HG03175 (cell line): Measurements from ENCODE around the gene UQCC5.
"Not testable (repeated sequence)": the region's sequence is repeated elsewhere in the genome, so short reads cannot be mapped to it uniquely, and the experiment has no call there.

Experiments
- ATAC-seq: cut with Tn5 transposase; IDR thresholded peaks from one replicate; pipeline ENCODE4 v1.9.1; 2021; ENCODE audit warnings: mild to moderate bottlenecking, moderate library complexity; ENCODE audit not compliant: unreplicated experiment

Gene UQCC5

DNA sequence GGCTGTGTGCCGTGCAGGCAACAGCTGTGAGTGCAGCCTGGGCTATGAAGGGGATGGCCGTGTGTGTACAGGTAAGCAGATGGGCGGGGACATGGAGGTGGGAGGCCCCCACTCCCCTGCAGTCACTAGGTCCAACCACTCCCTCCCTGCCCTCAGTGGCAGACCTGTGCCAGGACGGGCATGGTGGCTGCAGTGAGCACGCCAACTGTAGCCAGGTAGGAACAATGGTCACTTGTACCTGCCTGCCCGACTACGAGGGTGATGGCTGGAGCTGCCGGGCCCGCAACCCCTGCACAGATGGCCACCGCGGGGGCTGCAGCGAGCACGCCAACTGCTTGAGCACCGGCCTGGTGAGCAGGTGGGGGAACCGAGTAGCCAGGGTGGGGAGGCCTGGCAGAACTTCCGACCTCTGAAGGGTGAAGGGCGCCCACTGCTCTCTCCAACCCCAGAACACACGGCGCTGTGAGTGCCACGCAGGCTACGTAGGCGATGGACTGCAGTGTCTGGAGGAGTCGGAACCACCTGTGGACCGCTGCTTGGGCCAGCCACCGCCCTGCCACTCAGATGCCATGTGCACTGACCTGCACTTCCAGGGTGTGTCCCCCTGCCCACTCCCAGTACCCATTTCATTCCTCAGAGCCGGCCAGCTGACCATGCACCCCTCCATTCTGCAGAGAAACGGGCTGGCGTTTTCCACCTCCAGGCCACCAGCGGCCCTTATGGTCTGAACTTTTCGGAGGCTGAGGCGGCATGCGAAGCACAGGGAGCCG, 14.3 kb upstream of the UQCC5 start:
- ATAC-seq: no peak

GRCh38 chr3:52522651-52523251, 13.7 kb upstream of the UQCC5 start:
- ATAC-seq: no peak

DNA sequence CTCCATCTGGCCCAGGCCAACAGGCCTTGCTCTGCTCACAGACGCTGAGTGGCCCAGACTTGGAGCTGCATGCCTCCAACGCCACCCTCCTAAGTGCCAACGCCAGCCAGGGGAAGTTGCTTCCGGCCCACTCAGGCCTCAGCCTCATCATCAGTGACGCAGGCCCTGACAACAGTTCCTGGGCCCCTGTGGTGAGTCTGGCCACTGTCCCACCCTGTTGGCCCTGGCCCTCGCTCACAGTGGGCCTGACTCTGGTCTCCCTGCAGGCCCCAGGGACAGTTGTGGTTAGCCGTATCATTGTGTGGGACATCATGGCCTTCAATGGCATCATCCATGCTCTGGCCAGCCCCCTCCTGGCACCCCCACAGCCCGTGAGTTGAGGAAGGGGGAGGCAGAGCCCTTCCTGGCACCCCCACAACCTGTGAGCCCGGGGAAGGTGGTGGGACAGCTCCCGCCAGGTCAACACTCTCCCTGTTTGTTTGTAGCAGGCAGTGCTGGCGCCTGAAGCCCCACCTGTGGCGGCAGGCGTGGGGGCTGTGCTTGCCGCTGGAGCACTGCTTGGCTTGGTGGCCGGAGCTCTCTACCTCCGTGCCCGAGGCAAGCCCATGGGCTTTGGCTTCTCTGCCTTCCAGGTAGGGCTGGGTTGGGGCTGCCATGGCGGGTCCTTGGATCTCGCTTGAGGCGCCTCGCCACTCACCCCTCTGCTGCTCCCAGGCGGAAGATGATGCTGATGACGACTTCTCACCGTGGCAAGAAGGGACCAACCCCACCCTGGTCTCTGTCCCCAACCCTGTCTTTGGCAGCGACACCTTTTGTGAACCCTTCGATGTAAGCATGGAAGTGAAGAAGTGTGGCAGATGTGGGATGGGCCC, 12.8 kb upstream of the UQCC5 start:
- ATAC-seq: no peak

- no peak for ATAC-seq
These were observed 12.1 kb upstream of the UQCC5 start for GRCh38 chr3:52524258-52524751.

DNA sequence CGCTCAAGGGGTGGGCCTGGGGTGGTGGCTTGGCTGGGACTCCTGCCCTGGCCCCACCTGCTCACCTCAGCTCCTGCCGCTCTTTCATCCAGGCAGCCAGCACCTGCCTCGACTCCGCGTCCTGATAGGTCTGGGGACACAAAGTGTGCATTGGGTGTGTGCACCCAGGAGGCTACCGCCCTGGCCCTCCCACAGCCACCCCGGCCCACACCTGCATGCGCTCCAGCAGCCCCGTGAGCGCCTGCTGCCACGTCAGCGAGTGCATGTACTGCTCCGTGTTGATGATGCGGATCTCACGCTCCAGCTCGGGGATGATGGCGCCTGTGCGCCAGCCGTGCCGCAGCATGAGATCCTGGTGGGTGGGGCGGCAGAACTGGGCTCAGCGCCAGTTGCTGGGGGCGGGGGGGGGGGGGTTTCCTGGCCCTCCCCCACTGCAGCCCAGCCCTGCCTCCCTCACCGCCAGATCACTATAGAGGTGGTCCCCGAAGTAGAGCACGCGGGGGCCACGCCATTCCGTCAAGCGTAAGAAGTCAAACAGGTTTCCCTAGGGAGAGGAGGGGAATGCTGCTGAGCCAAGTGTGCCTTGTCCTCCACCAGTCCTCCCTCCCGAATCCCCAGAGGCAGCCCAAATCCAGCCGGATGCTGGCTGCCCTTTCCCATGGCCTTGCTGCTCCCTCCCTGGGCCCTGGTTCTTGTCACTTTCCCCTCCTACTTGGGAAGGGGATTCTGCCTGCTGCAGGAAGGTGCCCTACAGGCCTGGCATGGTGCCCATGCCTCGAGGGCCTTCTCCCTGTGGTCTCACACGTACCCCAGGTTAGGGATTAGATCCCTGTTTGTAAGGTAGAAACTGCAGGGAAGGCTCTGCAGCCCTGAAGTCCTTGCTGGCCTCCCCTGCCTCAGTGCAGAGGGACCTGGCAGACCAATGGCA, 11.4 kb upstream of the UQCC5 start:
- no peak for ATAC-seq

GRCh38 chr3:52525680-52526561, 10.5 kb upstream of the UQCC5 start:
- ATAC-seq: no peak

DNA sequence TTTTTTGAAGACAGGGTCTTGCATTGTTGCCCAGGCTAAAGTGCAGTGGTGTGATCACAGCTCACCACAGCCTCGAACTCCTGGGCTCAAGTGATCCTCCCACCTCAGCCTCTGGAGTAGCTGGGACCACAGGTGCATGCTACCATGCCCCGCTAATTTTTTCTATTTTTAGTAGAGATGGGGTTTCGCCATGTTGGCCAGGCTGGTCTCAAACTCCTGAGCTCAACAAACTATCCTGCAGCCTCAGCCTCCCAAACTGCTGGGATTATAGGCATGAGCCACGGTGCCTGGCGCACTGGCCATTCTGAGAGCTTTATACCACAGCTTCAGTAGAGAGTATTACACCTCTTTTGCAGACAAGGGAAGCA, 9.8 kb upstream of the UQCC5 start:
- ATAC-seq: not testable (repeated sequence)

GRCh38 chr3:52527039-52527731, 9.2 kb upstream of the UQCC5 start:
- ATAC-seq: no peak

DNA sequence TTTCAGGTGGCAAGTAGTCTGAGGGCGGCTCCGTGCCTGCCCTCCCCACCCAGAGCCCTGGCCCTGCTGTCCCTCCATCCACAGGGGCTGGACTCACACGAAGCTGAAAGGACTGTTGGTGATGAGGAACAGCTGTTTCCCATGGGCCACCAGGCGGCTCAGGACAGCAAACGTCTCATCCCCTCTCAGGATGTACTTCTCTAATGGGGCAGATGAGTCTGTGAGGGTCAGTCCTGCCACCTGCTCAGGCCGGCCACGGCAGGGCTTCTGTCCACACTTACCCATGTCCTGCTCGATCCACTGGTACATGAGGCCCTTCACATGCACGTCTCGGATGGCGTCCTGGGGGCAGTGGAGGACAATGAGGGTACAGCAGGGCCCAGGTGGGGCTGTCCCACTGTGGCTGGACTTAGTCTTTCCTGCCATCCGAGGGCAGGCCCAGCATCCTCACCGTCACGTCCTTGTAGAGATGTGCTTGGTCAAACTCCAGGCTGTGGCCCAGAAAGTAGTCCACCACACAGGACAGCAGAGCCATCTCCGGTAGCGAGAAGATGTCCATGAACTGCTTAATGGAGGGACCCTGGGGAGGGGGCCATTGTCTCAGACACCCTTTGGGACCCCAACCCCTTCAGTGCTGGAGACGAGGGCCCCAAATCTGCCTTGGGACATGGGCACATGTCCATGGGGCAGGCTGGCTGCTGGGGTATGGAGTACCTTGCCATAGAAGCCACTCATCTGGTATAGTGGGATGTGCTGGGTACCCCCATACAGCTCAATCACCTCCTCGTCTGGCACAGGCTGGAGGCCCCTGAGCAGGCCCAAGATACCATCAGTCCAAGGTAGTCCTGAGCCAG, 8.4 kb upstream of the UQCC5 start:
- no peak for ATAC-seq

DNA sequence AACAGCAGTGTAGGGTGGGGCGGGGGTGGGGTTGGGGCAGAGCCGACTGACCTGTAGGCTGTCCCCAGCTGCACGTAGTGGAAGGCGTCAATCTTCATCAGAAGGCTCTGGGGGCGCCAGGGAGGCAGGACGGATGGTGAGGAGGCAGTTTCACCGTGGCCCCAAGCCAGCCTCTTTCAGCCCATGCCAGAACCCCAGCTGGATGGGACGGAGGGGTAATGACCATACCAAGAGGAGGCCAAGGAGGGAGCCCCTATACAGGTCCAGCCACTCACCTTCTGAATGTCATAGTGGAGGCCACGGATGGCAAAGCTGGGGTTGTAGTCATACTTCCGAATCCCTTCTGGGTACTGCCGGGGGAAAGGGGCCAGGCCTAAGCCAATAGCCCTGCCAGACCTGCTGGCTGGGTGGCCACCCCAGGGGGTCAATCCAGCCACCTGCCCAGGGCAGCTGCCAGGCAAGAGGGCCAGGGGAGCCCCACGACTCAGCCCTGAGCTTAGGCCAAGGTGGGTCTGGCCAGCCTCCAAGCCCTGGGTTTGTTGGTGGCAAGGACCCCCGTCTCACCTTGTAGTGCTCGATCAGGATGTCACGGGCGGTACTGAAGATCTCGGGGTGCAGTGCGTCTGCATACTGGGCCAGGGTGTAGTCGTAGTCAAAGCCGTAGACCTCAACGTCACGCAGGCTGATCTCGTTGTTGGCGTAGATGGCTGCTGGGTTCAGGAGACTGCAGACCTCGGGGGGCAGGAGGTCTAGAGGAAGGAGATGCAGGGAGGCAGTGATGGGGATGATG, 7.6 kb upstream of the UQCC5 start:
- no peak for ATAC-seq

GRCh38 chr3:52529376-52530333, 6.8 kb upstream of the UQCC5 start:
- ATAC-seq: no peak

- ATAC-seq: no peak
These were observed 5.2 kb upstream of the UQCC5 start for GRCh38 chr3:52530918-52531826.

DNA sequence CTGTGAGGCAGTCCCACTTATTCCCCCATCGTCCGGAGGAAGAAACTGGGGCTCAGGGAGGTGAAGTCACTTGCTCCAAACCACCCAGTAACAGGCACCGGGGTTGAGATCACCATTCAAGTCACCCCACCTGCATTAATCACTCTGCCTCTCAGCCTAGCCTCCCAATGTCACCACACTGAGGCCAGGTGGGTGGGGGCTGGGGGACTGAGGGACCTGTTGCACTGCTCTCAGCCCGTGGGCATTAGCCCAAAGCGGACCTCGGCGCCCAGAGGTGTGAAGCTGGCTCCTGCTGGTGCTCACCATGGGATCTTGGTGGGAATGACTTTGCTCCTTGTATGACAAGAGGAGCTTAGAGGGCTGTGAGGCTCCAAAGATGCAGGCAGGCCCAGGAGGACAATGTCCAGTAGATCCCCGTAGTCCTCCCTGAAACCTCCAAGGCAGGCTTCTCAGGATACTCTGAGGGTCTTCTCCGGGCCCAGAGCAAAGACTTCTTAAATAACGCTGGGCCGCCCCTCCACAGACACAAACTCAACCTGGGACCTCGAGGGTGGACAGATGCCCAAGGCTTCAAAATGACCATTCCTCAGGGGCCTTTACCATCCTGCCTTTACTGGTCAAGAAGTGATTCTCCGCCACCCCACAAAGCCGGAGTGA, 4.4 kb upstream of the UQCC5 start:
- no peak for ATAC-seq

- ATAC-seq: no peak
These were observed 3.9 kb upstream of the UQCC5 start for GRCh38 chr3:52532517-52532837.
